Hematopoietic multipotent progenitor cell treated with erythropoietin and hydrocortisone succinate and interleukin-3 and kit ligand, for 8 days (in vitro differentiated cells): ENCODE measurements around the gene FGF19.
A peak's percentile ranks its signal among the peaks of the same experiment; 100 is the strongest.
"Not testable (repeated sequence)": the region's sequence is repeated elsewhere in the genome, so short reads cannot be mapped to it uniquely, and the experiment has no call there.

Experiments
- DNase-seq: peaks from one replicate; pipeline ENCODE4 v3.0.0-alpha.2; 2015

Gene FGF19

GRCh38 chr11:69716891-69717747 lies 13.3 kb upstream of the FGF19 start:
- no peak for DNase-seq

GRCh38 chr11:69716099-69716498 lies 12.3 kb upstream of the FGF19 start:
- no peak for DNase-seq

DNA sequence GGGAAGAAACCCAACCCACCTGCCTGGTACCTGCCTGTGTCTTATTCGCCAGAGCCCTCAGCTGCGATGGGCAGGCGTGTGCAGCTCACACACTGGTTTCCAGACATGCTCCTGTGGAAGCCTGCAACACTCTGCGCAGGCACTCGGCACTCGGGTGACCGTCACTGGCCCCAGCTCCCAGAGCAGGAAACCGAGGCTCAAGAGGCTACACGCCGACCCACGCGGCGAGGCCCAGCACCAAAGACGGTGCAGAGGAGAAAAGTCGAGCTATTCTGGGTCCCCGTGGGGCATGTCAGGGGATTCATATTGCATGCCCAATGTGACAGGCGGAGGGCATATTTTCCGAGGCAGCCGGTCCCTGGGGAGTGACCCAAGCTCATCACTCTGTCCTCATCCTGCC lies 11.6 kb upstream of the FGF19 start:
- DNase-seq = no peak

- no peak for DNase-seq
These were observed 8.3 kb upstream of the FGF19 start for GRCh38 chr11:69711822-69712801.

- no peak for DNase-seq
These were observed 5.0 kb upstream of the FGF19 start for GRCh38 chr11:69708736-69709401.

GRCh38 chr11:69707176-69707575 lies 3.4 kb upstream of the FGF19 start:
- peak; percentile 12 for DNase-seq

DNA sequence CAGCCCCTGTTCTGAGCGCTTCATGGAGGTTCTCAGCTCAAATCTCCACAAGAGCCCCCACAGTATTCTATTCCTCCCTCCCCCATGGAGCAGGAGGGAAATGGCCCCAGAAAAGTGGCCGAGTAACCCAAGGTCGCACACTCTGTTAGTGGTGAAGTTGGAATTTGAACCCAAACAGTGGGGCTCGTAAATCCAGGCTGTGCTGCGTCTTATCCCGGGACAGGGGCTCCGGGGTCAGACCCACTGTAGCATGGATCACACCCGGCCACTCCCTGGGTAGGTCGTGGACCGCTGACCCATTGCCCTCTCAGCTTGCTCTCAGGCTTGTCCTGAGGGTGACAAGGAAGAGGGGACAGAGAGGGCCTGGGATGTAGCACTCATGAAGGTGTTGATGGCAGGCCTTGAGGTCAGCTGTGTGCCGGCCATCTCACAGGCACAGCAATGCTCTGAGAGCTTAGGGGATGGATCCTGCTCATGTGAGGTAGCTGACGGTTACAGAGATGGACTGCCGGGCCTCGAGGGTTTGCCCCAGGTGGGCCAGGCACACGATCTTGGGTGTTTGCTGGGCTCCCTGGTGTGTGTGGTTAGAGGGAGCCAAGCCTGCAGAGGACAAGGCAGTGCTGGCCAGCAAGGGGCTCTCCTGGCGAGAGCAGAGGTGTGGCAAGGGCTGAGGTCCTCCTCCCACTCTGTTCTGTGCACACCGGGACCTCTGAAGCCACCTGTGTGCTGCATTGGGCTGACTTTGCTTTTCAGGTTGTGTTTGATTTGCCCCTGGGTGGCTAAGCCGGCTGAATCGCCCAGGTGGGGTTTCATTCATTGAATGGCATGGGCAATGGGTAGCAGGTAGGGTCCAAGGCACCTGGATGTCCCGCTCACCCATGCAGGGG lies 2.3 kb upstream of the FGF19 start:
- DNase-seq = no peak

DNA sequence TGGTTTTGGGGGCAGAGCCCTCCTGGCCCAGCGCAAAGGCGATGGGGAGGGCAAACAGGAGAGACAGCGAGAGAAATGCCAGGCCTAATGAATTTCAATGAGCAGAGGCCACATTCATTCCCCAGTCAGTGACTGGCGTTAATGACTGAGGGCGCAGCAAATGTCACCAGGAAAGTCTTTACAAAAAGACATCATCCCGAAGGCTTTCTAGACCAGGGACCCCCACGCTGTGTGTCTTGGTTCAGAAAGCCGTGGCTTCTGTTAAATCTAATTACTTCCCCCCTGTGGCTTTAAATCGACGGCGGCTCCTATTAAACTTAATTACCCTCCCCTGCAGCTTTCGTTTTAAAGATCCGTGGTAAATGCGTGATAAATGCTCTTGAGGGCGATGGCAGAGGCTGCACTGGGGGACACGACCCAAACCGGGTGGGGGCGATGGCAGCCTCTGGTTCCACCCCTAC lies 1.6 kb upstream of the FGF19 start:
- no peak for DNase-seq

GRCh38 chr11:69704508-69705253 lies 859 bp upstream of the FGF19 start:
- no peak for DNase-seq

GRCh38 chr11:69703453-69703767 lies 412 bp downstream of the FGF19 start:
- no peak for DNase-seq

GRCh38 chr11:69702769-69703452 lies 911 bp downstream of the FGF19 start:
- no peak for DNase-seq

- DNase-seq = no peak
These were observed 1.6 kb downstream of the FGF19 start for GRCh38 chr11:69702239-69702691.

GRCh38 chr11:69700278-69701140 lies 3.3 kb downstream of the FGF19 start:
- peak; percentile 33 for DNase-seq

GRCh38 chr11:69699213-69699612 lies 4.6 kb downstream of the FGF19 start:
- no peak for DNase-seq

DNA sequence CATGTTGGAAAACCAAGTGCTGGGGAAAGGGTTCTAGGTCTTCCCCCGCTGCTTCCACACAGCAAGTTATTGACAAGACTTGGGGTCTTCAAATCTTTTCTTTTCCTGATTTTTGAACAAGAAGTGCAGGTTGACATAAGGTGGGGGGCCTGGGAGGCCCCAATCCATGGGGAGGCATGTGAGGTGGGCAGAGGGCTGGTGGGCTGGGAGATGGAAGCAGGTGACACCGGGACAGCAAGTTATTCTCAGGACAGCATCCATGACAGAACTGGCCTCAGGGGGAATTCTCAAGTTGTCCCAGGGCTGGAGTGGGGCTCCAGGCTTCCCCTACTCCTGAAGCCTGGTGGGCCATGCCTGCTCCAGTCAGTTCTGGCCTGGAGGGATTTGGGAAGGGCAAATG lies 5.5 kb downstream of the FGF19 start:
- no peak for DNase-seq

- DNase-seq = no peak
These were observed 6.0 kb downstream of the FGF19 start for GRCh38 chr11:69697861-69698260.

DNA sequence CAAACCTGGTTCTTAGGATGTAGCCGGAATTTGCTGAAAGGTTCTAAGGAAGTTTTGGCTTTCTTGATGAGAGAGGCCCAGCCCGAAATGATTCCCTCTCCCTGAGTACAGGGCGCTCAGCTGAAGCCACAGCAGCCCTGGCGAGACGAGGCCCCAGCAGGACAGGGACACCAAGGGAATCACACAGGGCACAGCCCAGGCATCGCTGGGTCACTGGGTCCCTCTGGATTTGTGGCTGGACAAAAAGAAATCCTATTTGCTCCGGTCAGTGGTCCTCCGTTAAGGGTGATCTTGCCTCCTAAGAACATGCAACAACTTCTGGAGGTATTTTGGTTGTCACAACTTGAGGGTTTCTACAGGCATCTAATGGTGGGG lies 6.4 kb downstream of the FGF19 start:
- DNase-seq = no peak

DNA sequence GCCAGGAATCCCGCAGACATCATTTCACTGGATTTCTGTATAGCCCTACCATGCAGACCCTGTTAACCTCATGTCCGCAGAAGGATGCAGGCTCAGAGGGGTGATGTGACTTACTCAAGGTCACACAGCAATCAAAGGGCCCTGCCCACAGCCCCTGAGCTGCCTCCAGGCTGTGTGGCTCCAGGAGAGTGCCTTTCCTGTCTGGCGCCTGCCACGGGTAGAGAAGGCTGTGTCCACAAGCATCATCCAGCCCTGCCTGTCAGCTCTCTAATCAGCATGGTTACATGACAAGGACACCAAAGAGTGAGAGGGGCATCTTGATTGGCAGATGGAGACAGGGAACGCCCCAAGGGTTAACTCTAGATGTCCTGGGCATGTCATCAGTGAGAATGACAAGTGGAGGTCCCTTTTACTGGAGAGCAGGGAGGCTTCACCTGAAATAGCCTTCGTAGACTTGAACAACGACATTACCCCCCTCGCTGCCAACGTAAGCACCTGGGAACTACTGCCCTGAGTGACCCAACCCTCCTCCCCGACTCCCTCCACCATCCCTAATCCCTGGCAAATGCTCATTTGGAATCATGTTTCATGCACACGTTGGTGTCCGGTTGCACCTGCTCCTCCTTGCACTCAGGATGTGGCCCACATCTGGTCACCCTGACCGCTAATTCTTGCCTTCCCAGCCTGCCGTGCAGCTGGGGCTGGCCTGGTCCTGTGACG lies 6.9 kb downstream of the FGF19 start:
- no peak for DNase-seq

DNA sequence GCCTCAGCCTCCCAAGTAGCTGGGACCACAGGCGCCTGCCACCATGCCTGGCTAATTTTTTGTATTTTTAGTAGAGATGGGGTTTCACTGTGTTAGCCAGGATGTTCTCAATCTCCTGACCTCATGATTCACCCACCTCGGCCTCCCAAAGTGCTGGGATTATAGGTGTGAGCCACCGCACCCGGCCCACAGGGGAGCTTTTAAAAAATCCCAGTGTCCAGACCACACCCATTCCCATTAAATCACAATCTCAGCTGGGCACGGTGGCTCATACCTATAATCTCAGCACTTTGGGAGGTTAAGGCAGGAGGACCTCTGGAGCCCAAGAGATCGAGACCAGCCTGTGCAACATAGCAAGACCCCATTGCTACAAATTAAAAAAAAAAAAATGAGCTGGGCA lies 7.8 kb downstream of the FGF19 start:
- DNase-seq = not testable (repeated sequence)
